ENCODE data around the gene ADGRL3.

- TF ChIP-seq ZNF157 (tag by site-specific recombination; IDR thresholded peaks at IDR 0.05) = no peak
- TF ChIP-seq CTCF (tag by site-specific recombination; IDR thresholded peaks at IDR 0.05) = no peak
- TF ChIP-seq ZNF324 (tag by site-specific recombination; IDR thresholded peaks at IDR 0.05) = no peak
- no peak for TF ChIP-seq YY1 (tag by site-specific recombination; IDR thresholded peaks at IDR 0.05)
- TF ChIP-seq SP2 (tag by site-specific recombination; IDR thresholded peaks at IDR 0.05) = no peak
- no peak for TF ChIP-seq ZNF513 (tag by site-specific recombination; IDR thresholded peaks at IDR 0.05)
- no peak for TF ChIP-seq SETDB1 (IDR thresholded peaks at IDR 0.05; ENCODE audit: insufficient read length, low read length)
- TF ChIP-seq ZBTB10 (tag by site-specific recombination; IDR thresholded peaks at IDR 0.05) = no peak
- no peak for TF ChIP-seq ZNF610 (tag by site-specific recombination; IDR thresholded peaks at IDR 0.05; ENCODE audit: borderline replicate concordance)
- TF ChIP-seq REST (tag by site-specific recombination; IDR thresholded peaks at IDR 0.05) = no peak
- TF ChIP-seq ZBTB20 (tag by site-specific recombination; IDR thresholded peaks at IDR 0.05) = no peak
Observed at GRCh38 chr4:61663310-61663709, 463.2 kb downstream of the ADGRL3 start.

All from HEK293 (cell line).